CD14-positive monocyte (primary cell): ENCODE results near the gene ABO. TPM values are rescaled to one million over a fixed set of nuclear protein-coding genes. Genes with fewer than 3 reads are reported as not detected.
"Not testable (repeated sequence)": the region's sequence is repeated elsewhere in the genome, so short reads cannot be mapped to it uniquely, and the experiment has no call there.

Source experiments
- DNase-seq, 3 donors: peaks; one replicate each; pipeline ENCODE4 v3.0.0-alpha.2; 2011 to 2022
- H2AFZ ChIP-seq: 2 replicates; pipeline ENCODE4 v1.6.0; 2012; ENCODE audit warnings: mild to moderate bottlenecking, low read depth, low read length, inconsistent platforms; ENCODE audit not compliant: insufficient read depth, poor library complexity, severe bottlenecking
- H3K27ac ChIP-seq, 2 donors: 1 replicate in 1 of 2; 2 replicates in 1 of 2; pipeline ENCODE4 v1.5.1; 2012 to 2013; ENCODE audit warnings: low read length in 2 of 2, control low read depth in 1 of 2, inconsistent platforms in 1 of 2, low read depth in 1 of 2, mild to moderate bottlenecking in 1 of 2
- H3K27me3 ChIP-seq, 2 donors: one replicate each; pipeline versions ENCODE4 v1.6.0 to v1.6.1; 2011 to 2013; ENCODE audit warnings: low read length in 2 of 2; ENCODE audit not compliant: control insufficient read depth in 2 of 2, insufficient read depth in 2 of 2
- H3K36me3 ChIP-seq, 2 donors: replicated peaks in 1 of 2; 1 replicate in 1 of 2; 2 replicates in 1 of 2; pipeline versions ENCODE4 v1.5.1 to v1.6.1; 2012 to 2013; ENCODE audit warnings: low read length in 2 of 2, control low read depth in 1 of 2, inconsistent platforms in 1 of 2, mild to moderate bottlenecking in 1 of 2; ENCODE audit not compliant: insufficient read depth in 2 of 2, control insufficient read depth in 1 of 2
- H3K4me1 ChIP-seq, 2 donors: 1 replicate in 1 of 2; 2 replicates in 1 of 2; pipeline versions ENCODE4 v1.5.1 to v1.6.1; 2012 to 2013; ENCODE audit warnings: low read length in 2 of 2, control low read depth in 1 of 2, inconsistent platforms in 1 of 2, mild to moderate bottlenecking in 1 of 2, moderate library complexity in 1 of 2; ENCODE audit not compliant: insufficient read depth in 2 of 2, control insufficient read depth in 1 of 2
- H3K4me2 ChIP-seq: replicated peaks from 2 replicates; pipeline ENCODE3; 2012; ENCODE audit warnings: low read length, moderate library complexity, mild to moderate bottlenecking; ENCODE audit not compliant: poor library complexity, severe bottlenecking; ENCODE audit errors: extremely low read depth
- H3K4me3 ChIP-seq, 3 experiments: fragments of 200-600 bp in 1 of 3; sonication (generic) in 1 of 3; replicated peaks in 1 of 3; 1 replicate in 2 of 3; 2 replicates in 1 of 3; pipeline ENCODE4 v1.5.1; 2011 to 2013; ENCODE audit warnings: low read length in 3 of 3, mild to moderate bottlenecking in 3 of 3, control low read depth in 2 of 3, low read depth in 2 of 3, inconsistent platforms in 1 of 3, moderate library complexity in 1 of 3
- H3K79me2 ChIP-seq: 2 replicates; pipeline ENCODE4 v1.6.0; 2012; ENCODE audit warnings: mild to moderate bottlenecking, control low read depth, inconsistent platforms, low read length, moderate library complexity; ENCODE audit not compliant: insufficient read depth
- H3K9ac ChIP-seq: 2 replicates; pipeline ENCODE4 v1.6.0; 2017; ENCODE audit warnings: low read length, mild to moderate bottlenecking; ENCODE audit not compliant: insufficient read depth, poor library complexity, severe bottlenecking
- H3K9me3 ChIP-seq, 2 donors: replicated peaks in 1 of 2; 1 replicate in 1 of 2; 2 replicates in 1 of 2; pipeline versions ENCODE4 v1.5.1 to v1.6.1; 2012 to 2013; ENCODE audit warnings: low read length in 2 of 2, control low read depth in 1 of 2; ENCODE audit not compliant: control insufficient read depth in 1 of 2, insufficient read depth in 1 of 2
- H4K20me1 ChIP-seq: 2 replicates; pipeline ENCODE4 v1.6.0; 2012; ENCODE audit warnings: mild to moderate bottlenecking, low read length, control low read depth, moderate library complexity; ENCODE audit not compliant: insufficient read depth
- H3K27ac Mint-ChIP-seq, 7 donors: one replicate each; pipeline ENCODE4 v1.8.0; 2020; ENCODE audit warnings: mild to moderate bottlenecking in 7 of 7, mixed read lengths in 7 of 7, moderate library complexity in 6 of 7, inconsistent platforms in 2 of 7
- H3K27me3 Mint-ChIP-seq, 3 donors: one replicate each; pipeline ENCODE4 v1.8.0; 2021 to 2022; ENCODE audit warnings: low read depth in 3 of 3, mild to moderate bottlenecking in 3 of 3, mixed read lengths in 3 of 3, moderate library complexity in 3 of 3, inconsistent platforms in 1 of 3
- H3K36me3 Mint-ChIP-seq, 2 donors: one replicate each; pipeline ENCODE4 v1.8.0; 2020; ENCODE audit warnings: mixed read lengths in 2 of 2, inconsistent platforms in 1 of 2, mild to moderate bottlenecking in 1 of 2
- H3K4me1 Mint-ChIP-seq: one replicate; pipeline ENCODE4 v1.8.0; 2020; ENCODE audit warnings: mild to moderate bottlenecking, mixed read lengths
- H3K4me3 Mint-ChIP-seq, 2 donors: one replicate each; pipeline ENCODE4 v1.8.0; 2020; ENCODE audit warnings: mild to moderate bottlenecking in 2 of 2, mixed read lengths in 2 of 2, moderate library complexity in 1 of 2
- H3K9me3 Mint-ChIP-seq, 7 donors: one replicate each; pipeline ENCODE4 v1.8.0; 2020 to 2022; ENCODE audit warnings: mixed read lengths in 7 of 7, mild to moderate bottlenecking in 6 of 7, moderate library complexity in 6 of 7, inconsistent platforms in 2 of 7
- WGBS: methylation state at CpG from one replicate; pipeline ENCODE4 v1.1.5; 2013; ENCODE audit warnings: missing lambda C conversion rate; ENCODE audit not compliant: insufficient coverage; 5-methylcytosine and 5-hydroxymethylcytosine counted together
- intact Hi-C, 2 donors: fragments of 100-400 bp; cut with micrococcal nuclease; formaldehyde crosslinking; loops; one replicate each; pipeline versions ENCODE4 v1.15.0 to v1.15.1; 2023
- polyA plus RNA-seq, 3 donors: library from polyadenylated mRNA; depleted of rRNA in 1 of 3; unstranded in 2 of 3; stranded (reverse) in 1 of 3; fragments of 300-500 nt in 2 of 3; fragments of >200 nt in 1 of 3; fragmentation: Illumina TruSeq in 2 of 3; gene quantifications; 1 replicate in 2 of 3; 2 replicates in 1 of 3; pipeline ENCODE4 v1.2.3, GENCODE V29; 2012 to 2021
- TF ChIP-seq, protein P1 (sequence below): fragments of 200-600 bp; IDR thresholded peaks from one replicate; pipeline ENCODE4 v1.8.0; 2022; ENCODE audit warnings: antibody characterized with exemption, mild to moderate bottlenecking

Gene ABO
- polyA plus RNA-seq, 3 donors = 0.50 to 2.1 TPM; not detected in 1

DNA sequence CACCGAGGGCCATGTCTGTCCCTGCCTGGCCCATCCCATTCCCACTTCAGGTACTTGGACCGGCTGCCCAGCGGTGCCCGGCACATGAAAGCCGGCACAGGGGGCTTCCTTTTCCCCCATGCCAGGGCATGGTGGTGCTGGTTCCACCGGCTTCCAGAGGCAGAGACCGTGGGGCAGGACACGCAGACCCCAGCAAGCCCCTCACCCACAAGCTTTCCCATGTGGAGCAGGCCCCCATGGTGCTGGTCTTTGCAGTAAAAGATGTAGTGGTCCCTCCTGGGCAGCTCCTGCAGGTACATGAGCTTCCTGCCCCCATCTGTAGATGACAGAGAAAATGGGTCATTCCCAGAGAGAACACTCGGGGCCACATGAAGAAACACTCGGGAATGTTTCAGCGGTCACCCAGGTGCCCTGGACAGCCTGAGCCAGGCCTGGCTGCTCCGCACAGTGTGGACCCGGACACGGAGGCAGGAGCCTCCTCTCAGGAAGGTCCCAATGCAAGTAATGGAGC is 67.9 kb downstream of the ABO start:
- DNase-seq = no peak
- Histone ChIP-seq H2AFZ (no peak overlapping the region), H3K27me3 (no peaks in the 10 kb centered on the region), H3K9me3 (no peaks in the 10 kb centered on the region), H3K36me3 (no peaks in the 10 kb centered on the region), H3K4me1 (no peaks in the 10 kb centered on the region), H4K20me1 (no peaks in the 10 kb centered on the region), H3K27ac (no peak overlapping the region), H3K9ac (no peak overlapping the region), H3K4me2 (no peak overlapping the region), H3K79me2 (no peaks in the 10 kb centered on the region), H3K4me3 (no peak overlapping the region)
- Mint-ChIP-seq H3K9me3 (peaks cover 0 to 6% (median 1%) of the 10 kb centered on the region in 7 donors), H3K27ac (no peak overlapping the region), H3K4me1 (no peaks in the 10 kb centered on the region), H3K36me3 (no peaks in the 10 kb centered on the region), H3K4me3 (no peak overlapping the region), H3K27me3 (peaks cover 0 to 6% (median 5%) of the 10 kb centered on the region in 3 donors)
- TF ChIP-seq, protein P1, sequence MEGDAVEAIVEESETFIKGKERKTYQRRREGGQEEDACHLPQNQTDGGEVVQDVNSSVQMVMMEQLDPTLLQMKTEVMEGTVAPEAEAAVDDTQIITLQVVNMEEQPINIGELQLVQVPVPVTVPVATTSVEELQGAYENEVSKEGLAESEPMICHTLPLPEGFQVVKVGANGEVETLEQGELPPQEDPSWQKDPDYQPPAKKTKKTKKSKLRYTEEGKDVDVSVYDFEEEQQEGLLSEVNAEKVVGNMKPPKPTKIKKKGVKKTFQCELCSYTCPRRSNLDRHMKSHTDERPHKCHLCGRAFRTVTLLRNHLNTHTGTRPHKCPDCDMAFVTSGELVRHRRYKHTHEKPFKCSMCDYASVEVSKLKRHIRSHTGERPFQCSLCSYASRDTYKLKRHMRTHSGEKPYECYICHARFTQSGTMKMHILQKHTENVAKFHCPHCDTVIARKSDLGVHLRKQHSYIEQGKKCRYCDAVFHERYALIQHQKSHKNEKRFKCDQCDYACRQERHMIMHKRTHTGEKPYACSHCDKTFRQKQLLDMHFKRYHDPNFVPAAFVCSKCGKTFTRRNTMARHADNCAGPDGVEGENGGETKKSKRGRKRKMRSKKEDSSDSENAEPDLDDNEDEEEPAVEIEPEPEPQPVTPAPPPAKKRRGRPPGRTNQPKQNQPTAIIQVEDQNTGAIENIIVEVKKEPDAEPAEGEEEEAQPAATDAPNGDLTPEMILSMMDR = no peak
- intact Hi-C loops = no loop called here
- 93% methylated on average over 13 of the region's 14 CpGs for WGBS

DNA sequence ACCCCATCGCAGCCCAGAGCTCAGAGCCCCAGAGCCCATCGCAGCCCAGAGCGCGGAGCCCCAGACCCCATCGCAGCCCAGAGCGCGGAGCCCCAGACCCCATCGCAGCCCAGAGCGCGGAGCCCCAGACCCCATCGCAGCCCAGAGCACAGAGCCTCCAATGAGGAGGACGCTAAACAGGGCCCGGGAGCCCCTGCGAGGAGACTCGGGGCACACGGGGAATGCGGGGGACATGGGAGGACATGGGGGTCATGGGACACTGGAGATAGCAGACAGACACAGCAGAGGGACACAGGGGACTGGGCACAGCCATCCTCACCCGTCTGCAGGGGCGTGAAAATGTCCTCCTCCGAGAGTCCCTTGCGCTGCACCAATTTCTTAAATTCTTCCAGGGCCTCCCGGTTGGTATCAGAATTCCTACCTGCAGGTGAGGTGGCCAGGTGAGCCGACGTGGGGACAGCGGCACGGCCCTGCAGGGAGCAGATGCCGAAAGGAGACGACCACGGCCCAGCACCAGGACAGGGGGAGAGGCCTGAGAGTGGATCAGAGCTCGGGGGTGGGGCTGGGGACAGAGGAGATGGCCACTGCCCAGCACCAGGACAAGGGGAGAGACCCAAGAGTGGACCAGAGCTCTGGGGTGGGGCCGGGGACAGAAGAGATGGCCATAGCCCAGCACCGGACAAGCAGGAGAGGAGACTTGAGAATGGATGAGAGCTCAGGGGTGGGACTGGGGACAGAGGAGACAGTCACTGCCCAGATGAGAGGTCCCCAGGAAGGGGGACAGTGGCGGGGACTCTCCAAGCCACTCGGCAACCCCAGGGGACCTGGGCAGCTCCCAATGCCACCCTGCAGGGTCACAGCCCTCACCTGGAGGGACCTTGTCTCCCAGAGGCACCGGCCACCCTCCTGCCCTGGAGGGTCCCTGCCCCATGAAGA is 68.7 kb downstream of the ABO start:
- H3K27me3 Mint-ChIP-seq = peaks cover 0 to 6% (median 2%) of the 10 kb centered on the region in 3 donors
- TF ChIP-seq, protein P1 = no peak
- Histone ChIP-seq H3K36me3 (no peaks in the 10 kb centered on the region), H3K9me3 (no peaks in the 10 kb centered on the region), H2AFZ (no peak overlapping the region), H3K79me2 (no peaks in the 10 kb centered on the region), H3K4me2 (no peak overlapping the region), H3K9ac (no peak overlapping the region), H3K4me3 (no peak overlapping the region), H3K27me3 (no peaks in the 10 kb centered on the region), H3K4me1 (no peaks in the 10 kb centered on the region), H4K20me1 (no peaks in the 10 kb centered on the region), H3K27ac (no peak overlapping the region)
- WGBS = 83% methylated on average over 26 of the region's 35 CpGs
- intact Hi-C loops = no loop called here
- no peaks in the 10 kb centered on the region for H3K36me3 Mint-ChIP-seq
- DNase-seq = no peak
- no peak overlapping the region for H3K27ac Mint-ChIP-seq
- H3K9me3 Mint-ChIP-seq = peaks cover 0 to 4% (median 0%) of the 10 kb centered on the region in 7 donors
- H3K4me1 Mint-ChIP-seq = no peaks in the 10 kb centered on the region
- H3K4me3 Mint-ChIP-seq = no peak overlapping the region

DNA sequence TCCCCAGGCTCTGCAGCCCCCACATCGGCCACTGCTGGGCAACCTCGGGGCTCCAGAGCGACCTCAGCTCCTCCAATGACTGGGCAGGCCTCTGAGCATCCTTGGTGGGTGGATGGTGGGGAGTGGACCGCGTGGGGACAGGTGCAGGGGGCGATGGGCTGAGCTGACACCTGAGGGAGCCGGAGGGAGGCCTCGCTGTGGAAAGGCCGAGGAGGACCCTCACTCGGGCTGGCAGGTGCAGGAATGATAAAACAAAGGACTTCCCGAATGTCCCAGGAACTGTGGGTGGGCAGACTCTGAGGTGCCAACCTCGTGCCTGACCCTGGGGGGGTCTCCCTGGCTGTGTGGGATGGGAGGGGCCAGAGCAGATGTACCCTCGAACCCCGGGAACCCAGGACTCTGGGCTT is 69.5 kb downstream of the ABO start:
- H3K36me3 Mint-ChIP-seq, H3K4me3 Mint-ChIP-seq, H3K27ac Mint-ChIP-seq, H3K36me3 ChIP-seq, H3K4me1 ChIP-seq, H3K4me1 Mint-ChIP-seq, H4K20me1 ChIP-seq, H3K27ac ChIP-seq, intact Hi-C loops, H3K9ac ChIP-seq, H3K4me2 ChIP-seq, H3K9me3 Mint-ChIP-seq, H3K27me3 Mint-ChIP-seq, H3K79me2 ChIP-seq, H3K9me3 ChIP-seq, H2AFZ ChIP-seq, H3K27me3 ChIP-seq, DNase-seq, H3K4me3 ChIP-seq: not testable (repeated sequence)
- 87% methylated on average over 12 of the region's 14 CpGs for WGBS
